RWPE2 (cell line): ENCODE measurements around the gene TBX3.

ENCODE experiments used
- ATAC-seq: fragments of 200-7000 bp; cut with Tn5 transposase; 3 replicates; pipeline ENCODE4 v1.9.1; 2021; ENCODE audit warnings: low read depth
- DNase-seq: peaks from one replicate; pipeline ENCODE4 v3.0.0-alpha.2; 2020; ENCODE audit warnings: low spot score
- H3K27ac ChIP-seq: fragments of 450-650 bp; 2 replicates; pipeline ENCODE4 v1.5.1; 2017; ENCODE audit warnings: mild to moderate bottlenecking; ENCODE audit not compliant: poor library complexity, severe bottlenecking
- H3K27me3 ChIP-seq: fragments of 250-450 bp; sonication (Bioruptor Pico); 2 replicates; pipeline ENCODE4 v1.5.1; 2021; ENCODE audit warnings: mild to moderate bottlenecking, moderate library complexity; ENCODE audit not compliant: insufficient read depth, poor library complexity, severe bottlenecking
- H3K36me3 ChIP-seq: fragments of 250-450 bp; sonication (Bioruptor Pico); 2 replicates; pipeline ENCODE4 v1.5.1; 2020; ENCODE audit warnings: low read depth, mild to moderate bottlenecking, moderate library complexity
- H3K4me1 ChIP-seq: fragments of 250-450 bp; sonication (Bioruptor Pico); 2 replicates; pipeline ENCODE4 v1.5.1; 2021; ENCODE audit warnings: mild to moderate bottlenecking, moderate library complexity; ENCODE audit not compliant: insufficient read depth, poor library complexity, severe bottlenecking
- H3K4me3 ChIP-seq: fragments of 250-450 bp; sonication (Bioruptor Pico); 2 replicates; pipeline ENCODE4 v1.5.1; 2021; ENCODE audit warnings: mild to moderate bottlenecking, moderate library complexity; ENCODE audit not compliant: severe bottlenecking
- H3K9me3 ChIP-seq: fragments of 250-450 bp; sonication (Bioruptor Pico); 2 replicates; pipeline ENCODE4 v1.5.1; 2021; ENCODE audit warnings: mild to moderate bottlenecking, moderate library complexity; ENCODE audit not compliant: severe bottlenecking
- TF ChIP-seq, protein P1 (sequence below): fragments of 450-650 bp; IDR thresholded peaks from one replicate; pipeline ENCODE4 v1.5.1; 2017; ENCODE audit warnings: mild to moderate bottlenecking, moderate library complexity; ENCODE audit not compliant: poor library complexity, severe bottlenecking

The TBX3 gene

DNA sequence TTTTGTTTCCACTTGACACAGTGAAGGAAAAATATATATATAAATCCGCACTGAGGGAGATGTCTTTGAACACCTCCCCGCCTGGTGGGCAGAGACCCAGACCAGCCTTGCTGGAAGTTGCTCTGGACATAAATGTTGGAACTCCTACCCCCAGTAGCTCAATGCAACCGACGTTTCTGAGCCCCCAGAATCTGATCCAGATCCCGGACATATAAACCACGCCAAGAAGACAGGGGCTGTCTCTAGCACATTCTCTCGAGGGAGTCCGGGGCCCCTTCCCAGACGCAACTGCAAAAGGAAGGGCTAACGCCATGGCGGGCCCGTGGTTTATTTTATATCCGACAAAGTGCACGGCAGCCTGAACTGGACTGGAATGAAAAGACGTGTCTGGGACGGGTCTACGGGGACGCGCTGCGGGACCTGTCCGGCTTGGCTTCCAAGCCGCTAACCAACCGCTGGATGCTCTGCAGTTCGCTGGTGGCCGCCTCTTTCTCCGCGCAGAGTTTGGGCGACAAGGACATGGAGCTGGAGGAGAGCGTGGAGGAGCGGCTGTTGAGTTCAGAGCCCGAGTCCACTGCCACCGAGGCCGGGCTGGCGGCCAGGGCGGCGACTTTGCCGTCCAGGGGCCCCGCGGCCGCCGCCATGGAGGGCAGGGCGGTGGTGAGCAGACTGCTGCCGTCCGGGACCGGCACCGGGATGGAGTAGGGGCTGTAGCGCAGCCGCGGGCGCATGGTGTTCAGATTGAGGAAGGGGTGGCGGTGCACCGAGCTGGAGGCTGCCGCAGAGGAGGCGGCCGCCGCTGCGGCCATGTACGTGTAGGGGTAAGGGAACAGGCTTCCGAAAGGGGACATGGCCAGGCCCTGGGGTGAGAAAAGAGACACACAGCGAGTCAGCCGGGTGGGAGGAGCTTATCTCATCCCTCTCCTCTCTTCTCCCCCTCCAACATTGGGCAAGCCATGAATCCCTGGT, 12.2 kb downstream of the TBX3 start:
- peak overlapping the region; percentile 22 for H3K4me3 ChIP-seq
- DNase-seq: no peak
- no peaks in the 10 kb centered on the region for H3K27me3 ChIP-seq

DNA sequence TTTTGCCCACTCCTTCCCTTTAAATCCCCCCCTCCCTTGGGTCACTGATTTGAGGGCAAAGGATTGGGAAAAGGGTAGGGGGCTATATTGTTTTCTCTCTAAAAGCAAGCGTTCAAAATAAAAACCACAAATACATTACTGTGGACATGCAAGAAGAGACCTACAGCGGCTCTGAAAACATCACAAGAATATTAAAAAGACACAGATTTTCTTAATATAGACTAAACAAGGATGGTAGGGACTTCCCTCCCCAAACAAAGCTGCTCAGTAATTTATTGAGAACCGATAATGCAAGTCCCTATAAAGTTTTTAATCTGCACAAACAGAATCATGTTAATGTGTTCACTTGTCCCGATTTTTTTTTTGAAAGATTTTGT, 12.9 kb downstream of the TBX3 start:
- ATAC-seq: no peak
- H3K4me3 ChIP-seq: no peak overlapping the region
- H3K27ac ChIP-seq: peak overlapping the region; percentile 96
- H3K27me3 ChIP-seq: no peaks in the 10 kb centered on the region
- TF ChIP-seq, protein P1, sequence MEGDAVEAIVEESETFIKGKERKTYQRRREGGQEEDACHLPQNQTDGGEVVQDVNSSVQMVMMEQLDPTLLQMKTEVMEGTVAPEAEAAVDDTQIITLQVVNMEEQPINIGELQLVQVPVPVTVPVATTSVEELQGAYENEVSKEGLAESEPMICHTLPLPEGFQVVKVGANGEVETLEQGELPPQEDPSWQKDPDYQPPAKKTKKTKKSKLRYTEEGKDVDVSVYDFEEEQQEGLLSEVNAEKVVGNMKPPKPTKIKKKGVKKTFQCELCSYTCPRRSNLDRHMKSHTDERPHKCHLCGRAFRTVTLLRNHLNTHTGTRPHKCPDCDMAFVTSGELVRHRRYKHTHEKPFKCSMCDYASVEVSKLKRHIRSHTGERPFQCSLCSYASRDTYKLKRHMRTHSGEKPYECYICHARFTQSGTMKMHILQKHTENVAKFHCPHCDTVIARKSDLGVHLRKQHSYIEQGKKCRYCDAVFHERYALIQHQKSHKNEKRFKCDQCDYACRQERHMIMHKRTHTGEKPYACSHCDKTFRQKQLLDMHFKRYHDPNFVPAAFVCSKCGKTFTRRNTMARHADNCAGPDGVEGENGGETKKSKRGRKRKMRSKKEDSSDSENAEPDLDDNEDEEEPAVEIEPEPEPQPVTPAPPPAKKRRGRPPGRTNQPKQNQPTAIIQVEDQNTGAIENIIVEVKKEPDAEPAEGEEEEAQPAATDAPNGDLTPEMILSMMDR: no peak
- peaks cover 43% of the 10 kb centered on the region for H3K4me1 ChIP-seq
- no peak for DNase-seq
- no peaks in the 10 kb centered on the region for H3K9me3 ChIP-seq
- H3K36me3 ChIP-seq: peaks cover 52% of the 10 kb centered on the region

More for the DNA sequence above, 12.2 kb downstream of the TBX3 start:
- peak; percentile 4; the same call in 1 of the 3 replicates for ATAC-seq
- Histone ChIP-seq H3K27ac (peak overlapping the region; percentile 96), H3K36me3 (peaks cover 58% of the 10 kb centered on the region), H3K4me1 (peaks cover 50% of the 10 kb centered on the region), H3K9me3 (no peaks in the 10 kb centered on the region)
- TF ChIP-seq, protein P1: no peak

DNA sequence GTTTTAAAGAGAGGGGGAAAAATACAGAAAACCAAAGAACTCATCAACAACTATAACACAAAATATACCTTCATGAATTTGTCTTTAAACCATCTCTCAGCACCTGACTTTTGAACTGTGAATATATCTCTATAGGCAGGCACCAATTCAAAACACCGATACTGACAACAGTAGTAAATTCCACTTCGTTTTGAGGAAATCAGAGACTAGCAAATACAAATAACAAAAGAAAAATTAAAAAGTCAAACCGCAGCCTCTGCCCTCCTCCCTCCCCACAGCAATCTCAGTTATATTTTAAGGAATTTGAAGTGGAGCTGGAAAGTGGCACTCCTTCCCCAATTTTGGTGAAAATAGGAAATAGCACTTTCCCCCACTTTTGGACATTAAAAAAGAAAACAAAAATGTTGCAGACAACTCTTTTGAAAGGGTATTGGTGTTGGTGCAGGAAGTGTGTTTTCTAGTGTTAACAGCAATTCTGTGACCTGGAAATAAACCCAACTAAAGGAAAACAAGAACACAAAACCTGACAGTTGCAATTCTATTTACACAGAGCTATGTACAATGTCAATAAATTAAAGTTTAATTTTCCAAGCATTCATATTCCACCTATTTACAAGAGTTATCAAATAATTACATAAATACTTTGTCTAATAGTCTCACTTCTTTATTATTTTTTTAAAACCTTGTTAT, 13.5 kb downstream of the TBX3 start:
- TF ChIP-seq, protein P1: no peak
- Histone ChIP-seq H3K9me3 (no peaks in the 10 kb centered on the region), H3K27me3 (no peaks in the 10 kb centered on the region), H3K27ac (peak overlapping the region; percentile 96), H3K4me1 (peaks cover 38% of the 10 kb centered on the region), H3K4me3 (peak overlapping the region; percentile 31), H3K36me3 (peaks cover 46% of the 10 kb centered on the region)
- no peak for ATAC-seq
- DNase-seq: no peak

DNA sequence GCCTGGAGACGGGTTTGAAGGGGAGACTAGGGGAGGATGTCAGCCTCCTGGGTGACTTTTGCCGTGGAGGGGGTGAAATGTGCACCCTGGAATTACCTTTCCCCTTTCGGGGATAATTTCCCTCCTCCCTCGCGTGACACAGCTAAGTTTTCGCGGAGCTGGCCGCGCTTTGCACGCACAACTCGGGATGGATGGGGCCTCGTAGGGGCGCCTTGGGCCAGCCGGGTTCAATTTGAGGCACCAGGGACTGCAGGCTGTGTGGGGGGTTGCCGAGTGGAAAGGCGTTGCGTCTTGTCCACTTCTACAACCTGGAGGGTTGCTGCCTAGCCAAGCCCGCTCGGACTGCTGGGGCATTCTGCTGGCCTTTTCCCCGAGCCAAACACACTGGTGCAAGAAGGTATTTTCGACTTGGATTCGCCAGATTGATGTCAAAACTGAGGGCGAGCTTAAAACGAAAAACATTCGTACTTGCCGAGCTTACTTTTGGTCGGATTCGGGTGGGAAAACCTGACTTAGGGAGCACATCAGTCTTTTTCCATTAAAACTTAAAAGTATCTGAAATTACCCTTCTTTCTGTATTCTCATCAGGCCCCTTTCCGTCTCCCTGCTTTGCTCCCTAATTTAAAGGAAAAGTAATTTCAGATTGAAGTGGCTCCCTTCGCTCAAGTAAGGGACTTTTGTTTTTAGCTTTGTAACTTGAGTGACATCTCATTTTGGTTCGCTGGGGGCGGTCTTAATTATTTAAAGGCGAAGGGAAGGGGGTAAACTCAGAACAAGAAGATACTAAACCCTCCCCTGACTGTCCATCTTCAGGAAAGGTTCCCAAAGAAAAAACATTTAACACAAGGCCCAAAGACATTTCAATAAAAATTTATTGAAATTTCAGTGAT, 14.3 kb downstream of the TBX3 start:
- H3K36me3 ChIP-seq: peaks cover 38% of the 10 kb centered on the region
- peak overlapping the region; percentile 31 for H3K4me3 ChIP-seq
- H3K27me3 ChIP-seq: no peaks in the 10 kb centered on the region
- H3K4me1 ChIP-seq: peaks cover 31% of the 10 kb centered on the region
- H3K27ac ChIP-seq: peak overlapping the region; percentile 96
- DNase-seq: no peak
- no peaks in the 10 kb centered on the region for H3K9me3 ChIP-seq
- peak; percentile 0; the same call in 1 of the 3 replicates for ATAC-seq
- TF ChIP-seq, protein P1: no peak
